ENCODE results near the gene WDR86.
A peak's percentile ranks its signal among the peaks of the same experiment; 100 is the strongest.

Gene WDR86

DNA sequence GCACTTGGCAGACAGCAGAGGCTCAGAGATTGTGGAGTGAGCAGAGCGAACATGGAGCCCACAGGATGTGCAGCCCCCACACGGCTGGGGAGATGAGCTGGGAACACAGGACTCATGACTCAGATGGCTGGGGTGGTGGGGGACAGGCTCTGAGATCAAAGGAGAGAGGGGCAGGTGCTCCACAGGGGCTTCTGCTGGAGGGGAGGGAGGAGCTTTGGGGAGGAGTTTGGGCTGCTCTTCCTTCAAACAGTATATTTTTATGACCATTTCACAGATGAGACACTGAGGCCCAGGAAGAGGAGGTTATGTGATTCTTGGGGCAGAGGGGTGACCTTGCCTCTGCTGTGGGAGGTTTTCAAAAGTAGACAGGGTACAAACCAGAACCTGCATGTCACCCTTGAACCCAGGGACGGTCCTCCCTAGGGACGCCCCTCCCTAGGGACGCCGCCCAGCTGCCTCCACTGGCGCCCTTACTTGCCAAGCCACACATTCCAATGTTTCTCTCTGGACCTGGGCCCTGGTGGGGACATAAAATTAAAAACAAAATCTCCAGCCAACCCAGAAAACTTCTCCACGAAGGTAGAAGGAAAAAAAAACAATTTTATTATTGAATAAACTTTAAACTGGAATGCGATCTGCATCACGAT, 31.1 kb upstream of the WDR86 start:
- DNase-seq (ENCODE audit: low read depth in 4 of 4, low spot score in 1 of 4), result no peak

DNA sequence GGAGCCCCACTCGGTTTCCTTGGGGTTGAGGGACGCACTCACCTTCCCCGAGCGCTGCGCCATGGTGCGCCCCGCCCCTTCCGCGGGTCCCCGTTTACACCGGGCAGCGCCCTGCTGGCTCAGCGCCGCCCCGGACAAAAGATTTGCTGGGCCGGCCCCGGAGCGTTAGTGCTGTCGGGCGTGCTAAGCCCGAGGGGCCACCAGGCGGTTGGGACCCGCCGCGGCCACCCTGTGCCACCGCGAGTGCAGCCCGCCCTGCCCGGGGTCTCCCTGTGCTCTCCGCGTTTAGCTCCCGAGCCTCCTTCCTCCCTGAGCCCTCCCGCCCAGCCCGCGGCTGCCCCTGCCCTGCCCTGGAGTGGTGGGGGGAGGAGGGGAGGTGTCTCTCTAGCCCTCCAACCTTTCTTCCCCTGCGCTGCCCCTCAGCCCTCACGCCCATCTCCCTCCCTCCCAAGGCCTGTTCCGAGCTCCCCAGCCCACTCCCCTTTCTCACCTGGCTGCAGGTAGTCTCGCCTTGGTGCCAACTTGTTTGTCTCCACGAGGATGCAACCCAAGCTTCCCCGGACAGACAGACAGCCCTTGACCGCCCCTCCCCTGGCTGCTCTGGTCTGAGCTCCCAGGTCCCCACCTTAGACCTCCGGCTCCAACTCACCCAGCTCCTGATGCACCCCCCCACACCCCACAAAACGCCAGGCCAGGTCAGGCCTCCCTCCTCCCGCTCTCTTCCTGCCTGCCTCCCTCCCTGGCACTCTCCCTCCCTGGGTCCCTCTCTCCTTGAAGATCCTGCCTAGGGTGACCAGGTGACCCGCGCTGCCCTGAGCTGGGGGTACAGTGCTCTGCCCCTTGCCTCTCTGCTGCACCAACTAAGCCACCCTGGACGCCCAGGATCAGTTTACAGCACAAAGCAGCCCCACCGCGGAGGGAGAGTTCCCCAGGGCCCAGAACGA, 30.3 kb upstream of the WDR86 start, which contains the start of gene CRYGN:
Gene CRYGN (minus strand): TSS at position 287 of the 944 bp plus-strand sequence. CDS start 224 bp downstream, at position 63.
- DNase-seq (ENCODE audit: low read depth in 4 of 4, low spot score in 1 of 4), result no peak

DNA sequence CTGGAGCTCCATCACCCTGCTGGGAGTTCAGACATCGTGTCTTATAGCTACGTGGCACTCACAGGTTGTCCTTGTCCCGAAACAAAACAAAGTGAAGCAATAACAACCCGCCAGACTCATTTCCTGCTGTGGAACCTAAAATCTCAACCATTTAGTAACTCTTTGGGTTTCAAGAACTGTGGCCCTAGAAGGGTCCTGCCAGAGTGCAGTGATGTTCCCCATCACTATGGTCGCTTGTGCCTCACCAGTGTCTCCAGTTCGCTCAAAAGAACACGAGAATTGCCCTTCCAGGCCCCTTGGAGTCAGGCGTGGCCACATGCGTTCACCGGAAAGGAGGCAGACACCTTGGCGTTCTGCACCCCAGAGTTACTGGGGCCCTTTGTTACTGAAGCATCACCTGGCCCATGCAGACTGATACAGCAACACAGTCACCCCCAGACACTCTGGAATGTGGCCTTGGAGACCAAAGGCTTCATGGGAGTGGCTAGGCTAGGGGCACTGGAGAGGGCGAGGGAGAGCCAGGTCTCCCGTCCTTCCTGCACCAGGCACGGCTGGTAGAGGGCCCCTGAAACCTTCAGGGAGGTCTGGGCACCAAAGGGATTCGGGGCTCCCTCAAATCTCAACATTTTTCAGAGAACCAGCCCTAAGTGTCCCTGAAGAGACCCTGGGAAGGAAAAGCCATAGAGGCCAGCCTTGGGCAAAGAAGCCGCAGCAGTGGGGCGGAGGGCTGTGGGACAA, 29.2 kb upstream of the WDR86 start:
- no peak for DNase-seq (ENCODE audit: low read depth in 4 of 4, low spot score in 1 of 4)

DNA sequence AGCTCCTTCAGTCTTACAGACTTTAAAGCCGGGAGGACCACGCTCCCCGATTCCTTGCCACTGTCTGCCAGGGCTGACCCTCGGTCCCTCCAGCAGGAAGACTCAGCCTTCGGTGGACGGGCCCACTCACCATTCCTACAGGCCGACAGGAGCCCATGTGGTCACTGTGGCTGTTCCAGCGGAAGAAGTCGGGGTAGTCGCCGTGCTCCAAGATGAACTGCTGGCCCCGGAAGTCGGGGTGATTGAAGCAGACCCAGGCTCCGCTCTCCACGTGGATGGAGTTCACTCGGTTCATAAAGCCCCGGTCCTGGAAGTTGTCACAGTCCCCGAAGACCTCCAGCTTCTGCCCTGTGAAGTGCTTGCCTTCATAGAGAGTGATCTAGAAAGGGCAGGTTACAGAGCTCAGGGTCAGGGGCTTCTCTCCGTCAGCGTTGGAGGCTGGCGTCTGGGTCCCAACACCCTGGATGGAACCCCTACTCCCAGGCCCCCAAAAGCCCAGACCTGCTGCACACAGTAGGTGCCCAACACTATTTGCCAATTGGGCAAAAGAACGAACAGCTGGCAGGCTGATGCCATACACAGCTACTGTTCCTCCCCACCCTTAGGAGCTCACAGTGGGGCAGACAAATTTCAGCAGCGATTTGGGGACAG, 28.2 kb upstream of the WDR86 start:
- no peak for DNase-seq (ENCODE audit: low read depth in 4 of 4, low spot score in 1 of 4)

DNA sequence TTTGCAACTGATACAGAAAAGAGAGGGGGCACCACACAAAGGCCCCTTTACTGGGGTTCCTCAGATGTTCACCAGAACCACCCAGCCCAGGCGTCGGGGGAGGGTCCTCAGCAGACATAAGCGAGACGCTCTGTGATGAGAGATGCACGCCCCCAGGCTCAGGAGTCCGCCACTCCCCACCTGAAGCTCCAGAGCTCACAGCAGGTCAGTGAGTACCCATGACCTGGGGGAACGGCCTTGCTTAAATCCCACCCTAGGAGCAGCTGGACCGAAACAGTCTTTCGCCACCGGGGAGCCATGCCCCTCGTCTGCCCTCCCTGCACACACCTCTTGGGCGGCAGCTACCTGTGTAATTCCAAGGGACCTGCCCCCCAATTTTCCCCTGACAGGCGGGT, 27.3 kb upstream of the WDR86 start:
- DNase-seq (ENCODE audit: low read depth in 4 of 4, low spot score in 1 of 4), result no peak

DNA sequence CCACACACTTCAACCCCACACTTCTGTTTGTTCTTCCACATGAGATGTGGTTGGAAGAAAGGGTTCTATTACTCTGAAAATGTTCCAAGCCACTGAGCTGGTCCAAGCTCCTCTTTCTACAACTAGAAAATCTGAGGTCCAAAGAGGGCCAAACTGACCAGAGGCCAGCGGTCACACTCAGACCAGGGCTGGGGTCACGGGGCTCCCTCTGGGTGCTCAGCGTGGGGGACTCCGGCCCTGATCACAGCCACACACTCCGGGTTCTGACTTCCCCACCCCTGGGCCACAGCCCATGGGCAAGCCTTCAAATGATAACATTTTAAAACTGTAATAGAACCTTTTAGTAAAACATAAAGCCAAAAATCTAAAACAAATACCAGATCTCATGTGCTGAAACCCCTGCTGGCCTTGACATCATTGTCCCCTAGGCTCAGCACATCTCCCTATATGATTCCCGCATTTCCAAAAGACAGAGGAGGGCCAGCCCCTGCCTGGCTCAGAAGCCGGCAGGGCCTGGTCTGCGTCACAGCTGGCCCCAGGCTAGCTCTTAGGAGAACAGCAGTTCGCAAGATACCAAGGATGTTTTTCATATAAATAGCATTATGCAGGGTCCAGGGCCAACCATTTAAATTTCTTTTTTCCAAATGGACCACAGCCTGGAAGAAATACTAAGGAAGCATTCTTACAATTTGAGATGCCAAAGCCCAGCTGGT, 26.8 kb upstream of the WDR86 start:
- no peak for DNase-seq (ENCODE audit: low read depth in 4 of 4, low spot score in 1 of 4)

DNA sequence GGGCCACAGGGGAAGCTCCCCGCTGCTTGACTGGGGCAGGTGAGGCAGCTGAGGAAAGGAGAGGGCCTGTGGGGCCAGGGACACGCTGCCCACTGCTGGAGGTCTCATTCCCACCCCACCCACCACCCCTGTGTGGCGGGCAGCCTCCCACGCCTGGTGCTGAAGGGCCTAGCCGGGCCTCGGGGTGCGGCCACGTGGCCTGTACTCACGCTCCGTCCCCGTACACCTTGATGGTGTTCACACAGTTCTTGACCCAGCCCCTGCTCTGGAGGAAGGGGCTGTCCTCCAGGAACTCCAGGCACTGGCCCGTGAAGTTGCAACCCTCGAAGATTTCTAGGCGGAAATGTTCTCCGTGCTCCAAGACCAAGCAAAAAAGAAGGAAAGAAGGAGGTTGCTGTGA, 26.1 kb upstream of the WDR86 start:
- DNase-seq (ENCODE audit: low read depth in 4 of 4, low spot score in 1 of 4), result no peak

DNA sequence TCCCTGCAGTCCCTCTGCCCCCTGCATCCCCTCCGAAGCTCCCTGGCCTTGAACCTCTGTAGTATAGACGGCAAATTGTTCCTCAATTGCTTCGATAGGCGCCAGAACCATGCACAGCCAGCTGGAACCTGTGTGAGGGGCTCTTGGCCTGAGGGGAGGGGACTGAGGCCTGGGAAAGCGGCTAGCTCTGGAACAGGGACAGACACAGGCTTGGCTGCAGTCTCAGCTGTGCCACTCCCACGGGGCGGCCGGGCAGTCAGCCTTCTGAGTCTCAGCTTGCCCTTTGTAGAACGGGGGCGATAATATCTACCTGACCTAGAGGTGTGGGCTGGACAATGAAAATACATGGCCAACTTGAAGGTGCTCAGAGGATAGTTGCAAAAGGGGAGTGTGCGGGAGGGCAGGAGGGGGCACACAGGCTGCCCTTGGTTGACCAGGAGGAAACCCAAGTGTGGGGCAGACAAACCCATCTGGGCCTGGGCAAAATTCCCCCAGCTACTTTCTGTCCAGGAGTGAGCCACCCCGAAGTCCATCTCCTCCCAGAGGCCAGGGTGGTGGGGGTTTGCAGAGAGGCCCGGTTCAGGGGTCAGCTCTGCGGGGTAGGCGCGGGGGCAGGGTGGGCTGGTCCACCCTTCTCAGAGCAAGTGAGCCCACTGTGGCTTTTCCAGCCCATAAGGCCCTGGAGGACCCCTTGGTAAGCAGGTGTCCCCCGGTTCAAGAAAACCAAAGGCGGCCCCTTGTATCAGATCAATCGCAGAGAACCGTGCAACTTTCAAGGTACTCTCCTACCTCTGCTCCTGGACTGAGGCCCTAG, 25.5 kb upstream of the WDR86 start:
- no peak for DNase-seq (ENCODE audit: low read depth in 4 of 4, low spot score in 1 of 4)

DNA sequence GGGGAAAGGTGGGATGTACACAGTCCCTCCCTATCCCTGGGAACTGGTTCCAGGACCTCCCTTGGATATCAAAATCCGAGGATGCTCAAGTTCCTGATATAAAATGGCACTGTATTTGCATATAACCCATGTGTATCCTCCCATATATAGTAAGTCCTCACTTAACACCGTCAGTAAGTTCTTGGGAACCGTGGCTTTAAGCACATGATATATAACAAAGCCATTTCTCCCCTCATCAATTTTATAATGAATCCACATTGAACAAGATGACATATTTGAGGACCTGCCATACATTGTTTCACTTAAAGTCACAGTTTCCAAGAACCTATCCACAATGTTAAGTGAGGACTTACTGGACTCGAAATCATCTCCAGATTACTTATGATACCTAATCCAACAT, 24.7 kb upstream of the WDR86 start:
- DNase-seq (ENCODE audit: low read depth in 4 of 4, low spot score in 1 of 4), result no peak

DNA sequence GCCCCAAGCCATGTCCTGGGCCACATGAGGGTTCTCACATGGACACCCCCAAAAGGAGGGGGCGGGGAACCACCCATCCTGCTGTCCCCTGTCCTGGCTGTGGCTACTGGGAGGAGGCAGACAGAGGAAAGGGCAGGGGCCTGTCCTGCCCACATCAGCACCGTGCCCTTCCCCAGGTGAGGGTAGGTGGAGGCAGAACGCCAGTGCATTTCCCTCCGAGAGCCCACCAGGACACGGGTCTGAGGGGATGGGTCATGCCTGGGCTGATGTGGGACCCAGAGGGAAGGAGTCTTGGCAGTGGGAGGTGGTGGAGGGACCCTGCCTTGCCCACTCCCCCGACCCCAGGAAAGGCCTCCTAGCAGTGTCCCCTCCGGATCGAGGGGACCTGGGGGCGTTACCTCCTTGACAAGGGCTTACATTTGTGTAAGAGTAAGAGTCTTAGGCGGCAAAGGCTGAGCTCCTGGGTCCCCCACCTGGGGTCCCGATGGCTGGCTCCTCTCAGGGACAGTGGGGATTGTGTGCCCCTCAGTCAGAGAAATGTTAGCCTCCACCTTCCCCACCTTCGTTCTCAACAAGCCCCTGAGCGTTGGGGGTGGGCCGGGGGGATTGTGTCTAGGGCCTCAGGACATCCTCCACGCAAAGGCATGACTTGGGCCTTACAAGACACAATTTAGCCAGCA, 24.0 kb upstream of the WDR86 start:
- no peak for DNase-seq (ENCODE audit: low read depth in 4 of 4, low spot score in 1 of 4)

DNA sequence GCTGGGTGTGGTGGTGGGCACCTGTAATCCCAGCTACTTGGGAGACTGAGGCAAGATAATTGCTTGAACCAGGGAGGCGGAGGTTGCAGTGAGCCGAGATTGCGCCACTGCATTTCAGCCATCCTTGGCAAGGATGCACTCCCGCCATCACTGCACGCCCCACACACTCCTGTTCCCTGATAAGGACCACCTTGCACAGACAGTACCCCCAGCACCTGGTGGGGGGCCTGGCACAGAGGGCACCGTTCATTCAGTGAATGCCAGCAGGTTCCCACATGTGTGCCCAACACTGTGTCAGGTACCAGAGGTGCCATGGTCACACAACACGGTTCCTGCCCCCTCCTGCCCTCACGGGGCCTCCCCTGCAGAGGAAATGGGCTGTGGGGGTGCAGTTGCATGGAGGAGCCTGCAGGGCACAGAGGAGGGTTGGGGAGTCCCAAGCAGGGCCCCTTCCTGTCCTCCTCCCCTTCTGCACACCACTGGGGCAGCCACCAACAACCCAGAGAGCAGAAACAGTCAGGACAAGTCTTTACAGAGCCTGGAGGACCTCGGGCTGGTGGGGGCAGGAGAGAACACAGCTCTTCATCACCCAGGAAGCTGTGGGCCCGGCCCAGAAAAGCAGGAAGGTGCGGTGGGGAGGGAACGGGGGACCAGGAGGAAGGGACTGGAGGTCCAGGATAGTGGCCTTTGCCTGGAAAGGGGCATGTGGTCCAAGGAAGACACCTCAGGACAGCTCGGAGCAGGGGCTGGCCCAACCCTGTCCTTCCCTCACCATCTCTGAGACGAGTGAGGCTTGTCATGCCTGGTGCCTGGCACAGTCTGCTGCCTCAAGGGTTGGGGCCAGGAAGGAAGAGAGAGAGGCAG, 23.1 kb upstream of the WDR86 start:
- peak in 1 of 4 experiments; percentile 36 for DNase-seq (ENCODE audit: low read depth in 4 of 4, low spot score in 1 of 4)

DNA sequence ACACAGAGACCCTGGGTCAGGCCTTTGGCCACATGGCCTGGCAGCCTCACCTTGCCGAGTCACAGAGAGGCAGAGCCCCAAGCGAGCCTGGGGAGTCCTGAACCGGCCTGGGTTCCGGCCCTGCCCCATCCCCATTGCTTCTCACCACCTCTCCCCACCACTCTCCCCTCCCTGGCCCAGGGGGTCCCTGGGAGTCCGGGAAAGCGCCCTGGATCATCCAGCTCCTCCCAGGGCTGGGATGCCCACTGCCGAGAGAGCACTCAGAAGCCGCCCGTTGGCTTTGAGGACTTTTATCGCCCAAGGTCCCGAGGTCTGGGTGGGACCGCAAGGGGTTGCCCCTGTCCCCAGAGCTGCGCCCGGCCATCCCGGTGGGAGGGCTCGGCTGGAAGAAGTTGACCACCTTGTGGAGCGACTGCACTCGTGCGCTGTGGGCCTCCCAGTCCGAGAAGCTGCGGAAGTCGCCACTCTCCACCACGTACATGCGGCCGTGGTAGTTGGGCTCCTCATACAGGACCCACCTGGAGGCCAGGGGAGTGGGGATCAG, 22.0 kb upstream of the WDR86 start:
- no peak for DNase-seq (ENCODE audit: low read depth in 4 of 4, low spot score in 1 of 4)

DNA sequence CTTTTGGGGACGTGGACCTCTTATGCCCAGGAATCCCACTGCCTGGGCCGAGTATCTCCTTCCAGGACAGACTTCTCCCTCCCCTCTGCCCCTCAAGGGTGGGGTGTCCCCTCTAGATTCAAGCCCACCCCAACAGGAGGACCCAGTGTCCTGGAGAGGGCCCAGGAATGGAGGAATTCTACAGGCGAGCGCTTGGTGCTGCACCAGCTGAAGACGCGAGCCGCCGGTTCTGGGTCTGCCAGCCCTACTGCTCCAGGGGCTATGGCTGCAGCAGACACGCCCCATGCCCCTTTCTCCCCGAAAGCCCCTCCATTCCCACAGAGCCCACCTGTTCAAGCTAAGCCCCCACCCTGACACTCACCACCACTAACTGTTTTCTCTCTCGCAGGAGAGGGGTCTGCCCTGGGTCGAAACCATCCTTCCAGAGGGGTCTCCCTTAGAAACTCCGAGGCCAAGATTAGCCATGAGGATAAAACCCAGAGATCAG, 21.5 kb upstream of the WDR86 start:
- DNase-seq (ENCODE audit: low read depth in 4 of 4, low spot score in 1 of 4), result no peak

DNA sequence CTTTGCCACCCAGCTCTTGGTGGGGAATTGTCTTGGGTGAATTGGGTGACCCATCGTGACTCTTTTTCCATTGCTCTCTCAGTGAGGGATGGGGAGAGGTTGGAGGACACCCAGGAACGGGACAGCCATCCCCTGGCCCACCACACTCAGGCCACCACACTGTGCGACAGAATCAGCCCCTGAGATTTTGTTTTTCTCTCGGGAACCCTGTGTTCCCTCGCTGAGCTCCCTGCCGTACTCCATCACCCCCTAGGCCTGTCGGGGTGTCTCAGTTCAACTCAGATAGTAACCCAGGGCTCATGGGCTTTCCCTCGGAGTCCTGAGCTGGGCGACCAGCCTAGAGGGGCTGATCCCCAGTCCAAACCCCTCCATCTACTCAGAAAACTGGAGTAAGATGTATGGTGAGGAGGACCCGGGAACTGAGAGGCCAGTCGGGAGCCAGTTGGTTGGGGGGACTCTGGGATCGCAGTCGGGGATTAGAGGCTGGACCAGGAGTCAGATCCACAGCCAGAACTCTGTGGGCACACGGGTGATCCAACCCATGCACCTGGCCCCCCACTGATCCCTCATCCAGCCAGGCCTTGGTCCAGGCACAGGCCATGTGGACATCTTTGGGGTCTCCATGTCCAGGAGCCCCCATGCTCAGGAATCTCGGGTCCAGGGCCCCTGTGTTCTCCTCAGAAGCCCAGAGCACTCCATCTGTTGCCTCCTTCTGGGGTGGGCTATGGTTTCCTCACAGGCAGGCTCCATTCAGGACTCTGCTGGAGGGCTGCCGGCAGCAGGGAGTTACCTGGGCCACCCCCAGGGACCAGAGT, 20.8 kb upstream of the WDR86 start:
- no peak for DNase-seq (ENCODE audit: low read depth in 4 of 4, low spot score in 1 of 4)

DNA sequence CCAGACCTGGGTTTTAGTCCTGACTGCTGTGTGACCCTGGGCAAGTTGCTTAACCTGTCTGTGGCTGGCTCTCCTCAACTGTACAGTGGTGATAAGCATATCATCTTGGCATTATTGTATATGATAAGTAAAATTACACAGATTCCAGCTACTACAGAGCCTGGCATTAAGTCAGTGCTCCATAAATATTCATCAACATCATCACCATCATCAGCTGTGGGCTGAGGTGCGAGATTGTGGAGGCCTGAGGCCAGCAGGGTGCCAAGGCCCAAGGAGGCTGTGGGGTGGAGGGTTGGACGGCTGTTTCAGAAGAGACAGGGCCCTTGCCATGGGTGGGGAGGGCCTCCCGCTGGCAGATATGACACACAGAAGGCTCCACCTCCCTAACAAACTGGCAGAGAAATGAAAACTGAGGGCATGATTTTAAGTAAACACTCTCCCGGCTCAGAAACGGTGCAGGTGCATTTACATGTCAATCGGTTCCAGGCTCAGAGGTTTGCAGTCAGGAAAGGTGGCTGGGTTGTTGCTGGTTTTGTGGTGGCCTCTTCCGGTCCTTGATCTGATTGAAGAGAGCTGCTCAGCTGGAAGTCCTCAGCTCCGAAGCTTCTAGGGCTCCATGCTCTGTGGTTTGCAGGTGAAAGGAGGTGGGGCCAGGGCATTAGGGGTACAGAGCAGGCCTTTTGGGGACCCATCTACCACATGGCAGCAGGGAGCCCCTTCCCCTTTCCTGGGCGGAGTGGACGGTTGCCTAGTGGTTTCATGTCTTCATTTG, 19.9 kb upstream of the WDR86 start:
- no peak for DNase-seq (ENCODE audit: low read depth in 4 of 4, low spot score in 1 of 4)

DNA sequence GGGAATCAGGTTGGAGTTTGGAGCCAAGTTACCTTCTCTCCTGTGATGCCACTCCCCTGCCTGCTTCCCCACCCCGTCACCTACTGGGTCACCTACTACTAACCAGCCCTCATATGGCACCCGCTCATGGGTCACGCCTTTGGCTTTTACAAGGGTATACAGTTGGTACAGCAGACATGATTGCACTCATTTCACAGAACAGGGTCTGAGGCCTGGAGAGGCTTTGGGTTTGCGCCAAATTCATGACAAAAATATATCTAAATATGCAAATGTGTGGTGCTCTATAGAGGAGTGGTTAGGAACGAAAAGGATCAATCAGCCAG, 19.4 kb upstream of the WDR86 start:
- no peak for DNase-seq (ENCODE audit: low read depth in 4 of 4, low spot score in 1 of 4)
